HG03342 (cell line): ENCODE measurements around the gene TMEM181.

Source experiments
- ATAC-seq: cut with Tn5 transposase; IDR thresholded peaks from one replicate; pipeline ENCODE4 v1.9.1; 2021; ENCODE audit warnings: mild to moderate bottlenecking, moderate library complexity; ENCODE audit not compliant: unreplicated experiment

The TMEM181 gene

DNA sequence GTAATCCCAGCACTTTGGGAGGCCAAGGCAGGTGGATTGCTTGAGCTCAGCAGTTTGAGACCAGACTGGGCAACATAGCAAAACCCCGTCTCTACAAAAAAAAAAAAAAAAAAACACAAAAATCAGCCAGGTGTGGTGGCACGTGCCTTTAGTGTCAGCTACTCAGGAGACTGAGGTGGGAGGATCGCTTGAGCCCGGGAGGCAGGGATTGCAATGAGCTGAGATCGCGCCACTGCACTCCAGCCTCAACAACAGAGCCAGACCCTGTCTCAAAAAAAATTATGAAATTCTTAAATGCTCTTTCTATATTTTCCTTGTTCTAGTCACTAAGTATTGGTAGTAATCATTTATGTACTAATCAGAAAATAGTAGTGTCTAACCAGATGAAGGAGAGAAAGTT lies 120.6 kb downstream of the TMEM181 start:
- ATAC-seq: no peak

DNA sequence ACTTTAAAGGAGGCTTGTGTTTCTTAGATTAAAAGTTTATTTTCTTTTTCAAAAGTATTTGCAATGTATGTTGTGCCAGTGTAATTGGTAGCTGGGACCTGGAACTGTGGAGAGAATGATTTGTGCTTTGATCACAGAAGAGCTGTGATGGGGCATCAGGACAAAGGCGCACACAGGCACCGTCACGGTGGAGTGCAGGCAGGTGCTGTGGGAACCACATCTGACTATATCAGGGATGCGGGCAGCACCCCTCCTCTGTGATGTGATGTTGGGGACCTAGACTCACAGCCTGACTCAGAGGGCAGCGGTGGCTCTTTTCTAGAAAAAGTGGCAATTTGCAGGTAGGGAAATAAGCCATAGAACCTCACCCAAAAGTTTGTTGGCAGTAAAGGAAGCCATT lies 124.4 kb downstream of the TMEM181 start:
- ATAC-seq: no peak

DNA sequence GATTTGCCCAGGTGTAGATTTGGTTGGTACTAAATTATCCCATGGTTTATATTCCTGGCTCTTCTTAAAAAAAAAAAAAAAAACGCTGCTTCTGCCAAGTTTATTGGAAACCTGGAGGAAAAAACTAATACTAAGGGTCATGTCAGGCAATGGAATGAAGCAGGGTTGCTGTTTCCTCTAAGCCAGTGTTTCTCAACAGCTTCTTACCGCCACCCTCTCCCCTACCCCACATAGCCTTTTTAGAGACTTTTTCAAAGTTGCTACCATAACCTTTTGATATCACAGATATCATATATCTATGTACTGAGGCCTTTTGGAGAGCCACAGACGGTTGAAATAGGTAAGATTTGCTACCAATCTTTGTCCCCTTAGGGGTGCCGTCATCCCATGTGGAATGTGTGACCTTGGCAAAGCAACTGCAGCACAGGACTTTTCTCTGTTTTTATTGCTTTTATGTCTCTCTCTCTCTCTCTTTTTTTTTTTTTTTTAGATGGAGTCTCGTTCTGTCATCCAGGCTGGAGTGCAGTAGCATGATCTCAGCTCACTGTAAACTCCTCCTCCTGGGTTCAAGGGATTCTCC lies 124.9 kb downstream of the TMEM181 start:
- no peak for ATAC-seq
